Lung (tissue), 12 donors: ENCODE results near the gene CTNNBIP1. TPM values are rescaled to one million over a fixed set of nuclear protein-coding genes. Genes with fewer than 3 reads are reported as not detected.

ENCODE experiments used
- ATAC-seq: fragments of 200-7000 bp; cut with Tn5 transposase; one replicate; pipeline ENCODE4 v1.9.1; 2020; ENCODE audit warnings: moderate number of reproducible peaks; ENCODE audit not compliant: insufficient read depth, low FRiP score
- DNase-seq, 3 donors: peaks; one replicate each; pipeline ENCODE4 v3.0.0-alpha.2; 2013 to 2017
- H3K27ac ChIP-seq, 2 donors: one replicate each; pipeline ENCODE4 v1.5.1; 2013; ENCODE audit warnings: mild to moderate bottlenecking in 2 of 2, moderate library complexity in 2 of 2, control low read depth in 1 of 2, inconsistent platforms in 1 of 2, low read depth in 1 of 2, low read length in 1 of 2
- H3K27me3 ChIP-seq, 3 donors: one replicate each; pipeline ENCODE4 v1.5.1; 2013; ENCODE audit warnings: low read length in 2 of 3; ENCODE audit not compliant: control insufficient read depth in 3 of 3, insufficient read depth in 3 of 3
- H3K36me3 ChIP-seq, 4 donors: one replicate each; pipeline ENCODE4 v1.5.1; 2013; ENCODE audit warnings: low read length in 4 of 4, mild to moderate bottlenecking in 1 of 4, moderate library complexity in 1 of 4; ENCODE audit not compliant: control insufficient read depth in 4 of 4, insufficient read depth in 4 of 4
- H3K4me1 ChIP-seq, 5 donors: one replicate each; pipeline ENCODE4 v1.5.1; 2013; ENCODE audit warnings: low read length in 5 of 5, mild to moderate bottlenecking in 2 of 5, moderate library complexity in 1 of 5; ENCODE audit not compliant: control insufficient read depth in 5 of 5, insufficient read depth in 5 of 5
- H3K4me3 ChIP-seq: one replicate; pipeline ENCODE4 v1.5.1; 2013; ENCODE audit warnings: mild to moderate bottlenecking, control low read depth, moderate library complexity
- H3K9ac ChIP-seq, 2 donors: one replicate each; pipeline ENCODE4 v1.5.1; 2013; ENCODE audit warnings: low read length in 2 of 2, control low read depth in 1 of 2; ENCODE audit not compliant: insufficient read depth in 1 of 2
- H3K9me3 ChIP-seq, 4 donors: one replicate each; pipeline ENCODE4 v1.5.1; 2013; ENCODE audit warnings: low read length in 3 of 4, mild to moderate bottlenecking in 1 of 4, moderate library complexity in 1 of 4; ENCODE audit not compliant: control insufficient read depth in 4 of 4, insufficient read depth in 3 of 4
- WGBS, 2 donors: extraction: QIAGEN DNeasy Blood & Tissue Kit; methylation state at CpG; one replicate each; pipeline ENCODE4 v1.1.7; 2013; 5-methylcytosine and 5-hydroxymethylcytosine counted together
- polyA plus RNA-seq, 2 donors: library from polyadenylated mRNA; stranded (reverse); fragments of 200-250 nt; gene quantifications; one replicate each; pipeline ENCODE4 v1.2.1, GENCODE V29; 2013
- total RNA-seq, 2 donors: library from RNA; depleted of rRNA in 1 of 2; stranded (reverse); fragments of >200 nt in 1 of 2; gene quantifications; one replicate each; pipeline ENCODE4 v1.2.1, GENCODE V29; 2014 to 2021
- TF ChIP-seq, protein P1 (sequence below): IDR thresholded peaks from 2 replicates; pipeline ENCODE4 v1.5.1; 2012; ENCODE audit warnings: mild to moderate bottlenecking; ENCODE audit errors: control extremely low read depth, extremely low read depth
- donor health status: control.
- donor health status: control.
- donor health status: Bipolar disorder and iron deficiency.
- donor health status: healthy.
- donor health status: DM: yes; HTN: yes; CAD: no.

CTNNBIP1 gene
- total and polyA plus RNA-seq, 4 donors = 31.2 to 57.1 (median 32.2) TPM

DNA sequence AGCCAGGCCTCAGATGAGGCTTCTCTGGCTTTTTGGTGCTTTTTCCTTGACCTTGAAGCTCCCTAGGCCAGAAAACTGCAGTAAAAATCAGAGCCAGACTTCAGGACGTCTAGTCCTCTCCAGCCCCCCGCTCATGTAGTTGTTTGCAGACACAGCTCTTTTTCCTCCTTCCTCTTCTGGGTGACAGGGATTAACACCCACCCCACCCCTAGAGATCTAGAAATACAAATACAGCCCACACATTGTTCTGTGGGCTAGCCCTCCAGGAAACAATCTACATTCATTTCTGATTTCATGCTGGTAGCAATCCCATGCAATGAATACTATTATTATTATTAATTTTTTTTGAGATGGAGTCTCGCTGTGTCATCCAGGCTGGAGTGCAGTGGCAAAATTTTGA is 76.4 kb downstream of the CTNNBIP1 start:
- ATAC-seq = no peak
- H3K9me3 ChIP-seq = no peaks in the 10 kb centered on the region
- H3K36me3 ChIP-seq = no peaks in the 10 kb centered on the region
- TF ChIP-seq, protein P1, sequence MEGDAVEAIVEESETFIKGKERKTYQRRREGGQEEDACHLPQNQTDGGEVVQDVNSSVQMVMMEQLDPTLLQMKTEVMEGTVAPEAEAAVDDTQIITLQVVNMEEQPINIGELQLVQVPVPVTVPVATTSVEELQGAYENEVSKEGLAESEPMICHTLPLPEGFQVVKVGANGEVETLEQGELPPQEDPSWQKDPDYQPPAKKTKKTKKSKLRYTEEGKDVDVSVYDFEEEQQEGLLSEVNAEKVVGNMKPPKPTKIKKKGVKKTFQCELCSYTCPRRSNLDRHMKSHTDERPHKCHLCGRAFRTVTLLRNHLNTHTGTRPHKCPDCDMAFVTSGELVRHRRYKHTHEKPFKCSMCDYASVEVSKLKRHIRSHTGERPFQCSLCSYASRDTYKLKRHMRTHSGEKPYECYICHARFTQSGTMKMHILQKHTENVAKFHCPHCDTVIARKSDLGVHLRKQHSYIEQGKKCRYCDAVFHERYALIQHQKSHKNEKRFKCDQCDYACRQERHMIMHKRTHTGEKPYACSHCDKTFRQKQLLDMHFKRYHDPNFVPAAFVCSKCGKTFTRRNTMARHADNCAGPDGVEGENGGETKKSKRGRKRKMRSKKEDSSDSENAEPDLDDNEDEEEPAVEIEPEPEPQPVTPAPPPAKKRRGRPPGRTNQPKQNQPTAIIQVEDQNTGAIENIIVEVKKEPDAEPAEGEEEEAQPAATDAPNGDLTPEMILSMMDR = no peak
- no peak overlapping the region for H3K27ac ChIP-seq
- no peak overlapping the region for H3K9ac ChIP-seq
- H3K4me3 ChIP-seq = no peak overlapping the region
- peaks cover 0 to 11% (median 0%) of the 10 kb centered on the region in 5 donors for H3K4me1 ChIP-seq
- WGBS, 2 donors = 79 to 87% methylated on average over 3 of the region's 3 CpGs
- no peak for DNase-seq
- H3K27me3 ChIP-seq = no peaks in the 10 kb centered on the region

DNA sequence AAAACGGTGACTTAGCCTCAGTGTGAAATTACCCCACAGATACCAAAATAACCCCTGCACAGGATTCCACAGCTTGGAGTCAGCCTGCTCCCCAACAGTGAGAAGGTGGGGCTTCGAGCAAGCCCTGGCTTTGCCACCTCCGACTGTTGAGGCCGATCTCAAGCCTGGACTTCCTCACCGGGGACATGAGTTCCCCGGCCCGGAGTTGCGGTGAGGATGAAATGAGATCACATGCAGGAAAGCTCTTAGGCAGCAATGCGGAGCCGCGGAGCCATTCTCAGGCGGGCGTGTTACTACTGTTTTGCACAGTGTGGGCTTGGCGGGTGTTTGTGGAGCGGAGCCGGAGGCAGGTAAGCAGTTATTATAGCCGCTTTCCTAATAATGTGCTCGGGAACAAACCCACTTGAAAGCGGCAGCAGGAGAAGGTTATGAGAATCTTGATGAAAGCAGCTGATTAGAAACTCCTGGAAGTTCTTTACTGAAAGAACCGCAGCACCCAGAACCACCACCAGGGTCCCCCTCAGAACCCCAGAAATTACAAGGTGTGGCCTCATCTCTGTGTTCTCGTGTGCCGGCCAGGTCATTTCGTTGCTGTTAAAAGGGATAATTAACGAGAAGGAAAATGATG is 82.4 kb downstream of the CTNNBIP1 start:
- ATAC-seq (no peak), DNase-seq (no peak)
- H3K27ac ChIP-seq = no peak overlapping the region
- no peaks in the 10 kb centered on the region for H3K9me3 ChIP-seq
- H3K36me3 ChIP-seq = peaks cover 0 to 3% (median 0%) of the 10 kb centered on the region in 4 donors
- H3K4me1 ChIP-seq = peaks cover 0 to 12% (median 0%) of the 10 kb centered on the region in 5 donors
- no peak overlapping the region for H3K9ac ChIP-seq
- WGBS, 2 donors = 61 to 79% methylated on average over 24 of the region's 24 CpGs
- no peak overlapping the region for H3K4me3 ChIP-seq
- no peaks in the 10 kb centered on the region for H3K27me3 ChIP-seq
- TF ChIP-seq, protein P1 = no peak

DNA sequence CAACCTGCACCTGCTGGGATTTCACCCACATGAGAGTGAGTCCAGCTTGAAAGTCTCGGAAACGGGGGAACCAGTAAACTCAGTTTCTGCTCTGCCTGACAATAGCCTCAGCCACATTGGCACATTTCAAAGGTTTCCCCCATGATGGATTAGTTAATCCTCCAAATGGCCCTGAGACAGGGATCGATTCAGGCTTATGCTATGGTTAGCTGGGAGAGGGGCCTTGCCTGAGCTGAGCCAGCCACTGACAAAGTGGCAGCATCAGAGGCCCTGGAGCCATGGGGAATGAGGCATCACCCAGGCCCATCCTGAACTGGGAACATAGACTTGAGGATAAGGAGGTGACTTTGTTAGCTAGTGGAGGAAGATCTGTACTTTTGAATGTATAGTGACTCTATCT is 83.5 kb downstream of the CTNNBIP1 start:
- no peaks in the 10 kb centered on the region for H3K27me3 ChIP-seq
- TF ChIP-seq, protein P1 = no peak
- DNase-seq = no peak

DNA sequence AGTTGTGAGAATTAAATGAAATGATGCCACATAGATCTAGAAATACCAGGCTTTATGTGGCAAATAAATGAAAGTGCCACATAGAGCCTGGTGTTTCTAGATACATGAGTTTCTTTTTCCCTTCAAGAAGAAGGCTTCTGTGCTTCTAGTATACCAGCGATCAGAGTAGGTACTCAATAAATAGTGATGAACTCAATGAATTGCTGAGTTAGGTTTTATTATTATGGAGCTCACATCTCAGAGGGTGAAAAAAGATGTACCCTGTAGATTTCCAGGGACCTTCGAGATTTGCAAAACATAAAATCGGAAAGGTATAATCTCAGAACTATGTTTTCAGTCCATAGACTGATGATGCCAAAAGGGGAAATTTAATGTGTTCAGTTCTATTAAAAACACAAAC is 84.0 kb downstream of the CTNNBIP1 start:
- 90 to 97% methylated on average over 3 of the region's 3 CpGs for WGBS, 2 donors
- Histone ChIP-seq H3K36me3 (peaks cover 0 to 3% (median 0%) of the 10 kb centered on the region in 4 donors), H3K9me3 (no peaks in the 10 kb centered on the region), H3K4me3 (no peak overlapping the region), H3K27ac (no peak overlapping the region), H3K27me3 (no peaks in the 10 kb centered on the region), H3K9ac (no peak overlapping the region), H3K4me1 (peaks cover 0 to 26% (median 5%) of the 10 kb centered on the region in 5 donors)
- TF ChIP-seq, protein P1 = no peak
- DNase-seq (no peak), ATAC-seq (no peak)

More for the DNA sequence above, 83.5 kb downstream of the CTNNBIP1 start:
- 92 to 96% methylated on average over 3 of the region's 3 CpGs for WGBS, 2 donors
- Histone ChIP-seq H3K9me3 (no peaks in the 10 kb centered on the region), H3K36me3 (peaks cover 0 to 3% (median 0%) of the 10 kb centered on the region in 4 donors), H3K4me3 (no peak overlapping the region), H3K27ac (no peak overlapping the region), H3K4me1 (peaks cover 0 to 23% (median 5%) of the 10 kb centered on the region in 5 donors), H3K9ac (no peak overlapping the region)
- no peak for ATAC-seq
